ENCODE measurements around the gene CTNNA3.

The CTNNA3 gene

DNA sequence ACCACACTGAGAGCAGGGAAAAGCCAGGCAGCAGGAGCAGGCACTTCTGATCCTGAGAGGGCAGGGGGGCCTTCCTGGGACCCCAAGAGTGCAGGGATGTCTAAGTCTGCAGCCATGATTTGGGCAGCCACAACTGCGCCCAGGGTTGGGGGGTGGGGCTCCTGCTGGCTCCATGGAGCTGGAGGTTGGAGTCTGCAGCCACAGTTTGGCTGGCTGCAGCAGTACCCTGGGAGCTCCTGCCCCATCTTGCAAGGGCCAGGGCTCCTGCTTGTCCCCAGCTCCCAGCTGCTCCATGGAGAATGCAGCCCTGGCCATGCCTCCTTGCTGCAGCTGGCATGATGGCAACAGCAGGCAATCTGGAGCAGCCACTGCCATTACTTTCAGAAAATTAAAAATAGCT is 1449.8 kb downstream of the CTNNA3 start:
- DNase-seq: no peak

GRCh38 chr10:66244953-66245352 is 1451.0 kb downstream of the CTNNA3 start:
- no peak for DNase-seq

GRCh38 chr10:66242885-66243284 is 1453.1 kb downstream of the CTNNA3 start:
- DNase-seq: no peak

- DNase-seq: no peak
Observed at GRCh38 chr10:66239062-66239461, 1456.9 kb downstream of the CTNNA3 start.

DNA sequence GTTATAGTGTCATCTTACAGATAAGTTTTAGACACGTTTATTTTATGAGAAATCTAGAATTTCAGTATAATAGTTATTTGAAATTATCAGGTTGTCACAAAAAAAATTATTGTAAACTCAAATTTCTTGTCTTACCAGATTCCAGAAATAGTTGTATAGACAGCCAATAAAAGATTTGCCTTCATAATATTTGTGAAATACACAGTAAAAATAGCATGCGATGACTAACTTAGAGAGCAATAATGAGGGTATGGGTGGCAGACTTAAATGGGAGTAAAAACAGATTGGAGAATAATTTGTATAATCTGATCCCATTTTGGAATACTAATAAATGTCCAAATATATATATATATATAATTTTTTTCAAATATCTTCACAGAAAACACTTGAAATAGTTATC is 1457.7 kb downstream of the CTNNA3 start:
- no peak for DNase-seq

- no peak for DNase-seq
Observed at GRCh38 chr10:66234872-66235271, 1461.1 kb downstream of the CTNNA3 start.

- DNase-seq: no peak
Observed at GRCh38 chr10:66228887-66229286, 1467.1 kb downstream of the CTNNA3 start.

GRCh38 chr10:66223656-66224055 is 1472.3 kb downstream of the CTNNA3 start:
- no peak for DNase-seq

DNA sequence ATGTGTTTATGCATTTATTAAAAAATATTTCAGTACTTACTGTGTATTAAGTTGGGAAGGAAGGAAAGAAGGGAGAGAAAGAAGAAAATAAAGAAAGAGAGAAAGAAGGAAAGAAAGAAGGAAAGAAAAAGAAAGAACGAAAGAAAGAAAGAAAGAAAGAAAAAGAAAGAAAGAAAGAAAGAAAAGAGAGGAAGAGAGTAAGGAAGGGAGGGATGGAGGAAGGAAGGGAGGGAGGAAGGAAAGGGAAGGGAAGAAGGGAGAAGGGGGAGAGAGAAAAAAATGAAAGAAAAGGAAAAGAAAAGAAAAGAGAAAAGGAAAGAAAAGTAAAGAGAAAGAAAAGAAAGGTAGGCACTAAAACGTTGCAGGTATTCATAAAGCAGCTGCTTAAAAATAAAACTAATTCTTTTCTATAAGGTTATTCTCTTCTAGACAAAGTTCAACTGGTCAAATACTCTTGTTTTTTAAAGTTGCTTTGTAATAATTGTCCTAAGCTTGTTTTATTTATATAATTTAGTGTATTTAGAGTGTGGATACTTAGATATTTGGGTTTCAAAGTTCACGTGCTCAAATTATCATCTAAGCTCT is 1473.4 kb downstream of the CTNNA3 start:
- no peak for DNase-seq

GRCh38 chr10:66218981-66219587 is 1476.9 kb downstream of the CTNNA3 start:
- no peak for DNase-seq

DNA sequence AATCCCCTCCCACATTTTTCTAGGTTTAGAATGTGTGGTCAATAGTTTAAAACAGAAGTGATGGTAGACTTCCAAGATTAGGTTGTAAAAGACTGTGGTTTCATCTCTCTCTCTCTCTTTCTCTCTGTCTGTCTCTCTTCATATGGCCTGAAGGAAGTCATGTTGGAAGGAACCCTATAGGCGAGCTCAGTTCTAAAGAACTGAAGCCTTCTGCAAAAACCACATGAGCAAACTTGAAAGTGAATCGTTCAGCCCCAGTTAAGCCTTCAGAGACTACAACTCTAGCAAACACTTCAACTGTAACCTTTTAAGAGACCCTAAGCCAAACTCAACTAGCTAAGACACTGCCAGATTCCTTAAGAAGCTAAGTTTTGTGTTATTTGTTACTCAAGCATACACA is 1477.7 kb downstream of the CTNNA3 start:
- DNase-seq: no peak

DNA sequence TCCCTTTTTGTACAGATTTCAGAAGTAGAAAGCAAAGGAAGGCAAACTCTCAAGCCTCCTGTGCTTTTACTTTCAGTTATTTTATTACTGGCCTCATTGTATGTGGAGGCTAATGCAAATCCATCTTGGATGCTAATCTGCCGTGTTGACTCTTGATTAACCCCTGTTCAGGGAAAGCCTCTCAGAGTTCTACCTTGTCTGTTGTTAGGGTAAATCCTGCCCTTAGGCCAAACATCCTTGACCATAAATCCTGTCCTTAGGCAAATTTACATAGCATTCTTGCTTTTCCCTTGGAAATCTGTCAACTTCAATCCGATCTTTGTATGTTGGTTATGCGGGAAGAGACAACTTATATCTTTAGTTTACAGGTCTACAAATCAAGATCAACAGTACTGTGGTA is 1480.1 kb downstream of the CTNNA3 start:
- DNase-seq: no peak

DNA sequence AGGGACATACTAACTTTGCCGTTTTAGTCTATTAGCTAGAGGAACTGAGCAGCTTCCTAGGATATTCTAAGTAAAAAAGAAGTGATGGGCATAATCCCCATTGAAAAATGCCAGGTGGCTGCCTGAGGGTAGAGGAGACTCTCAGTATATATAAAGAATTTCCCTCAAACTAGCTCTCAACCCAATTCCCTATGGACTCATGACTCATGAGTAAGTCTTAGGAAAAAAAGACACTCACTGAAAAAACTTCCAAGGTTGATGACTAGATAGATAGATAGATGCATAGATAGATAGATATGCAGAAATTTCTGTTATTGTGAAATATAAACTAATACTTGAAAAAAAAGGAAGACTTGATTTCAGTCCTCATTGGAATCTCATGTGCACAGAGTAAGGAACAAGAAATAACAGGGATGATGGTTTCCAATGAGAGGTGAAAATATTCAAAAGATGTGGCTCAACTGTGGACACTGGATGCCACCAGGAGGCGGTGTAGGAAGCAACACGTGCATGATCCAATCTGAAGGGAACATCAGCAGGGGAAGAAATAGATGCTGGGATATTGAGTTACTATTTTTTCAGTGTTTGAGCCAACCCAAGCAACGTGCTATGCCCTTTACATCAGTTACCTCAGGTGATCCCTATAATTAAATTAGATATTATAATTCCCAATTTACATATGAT is 1481.1 kb downstream of the CTNNA3 start:
- DNase-seq: no peak

DNA sequence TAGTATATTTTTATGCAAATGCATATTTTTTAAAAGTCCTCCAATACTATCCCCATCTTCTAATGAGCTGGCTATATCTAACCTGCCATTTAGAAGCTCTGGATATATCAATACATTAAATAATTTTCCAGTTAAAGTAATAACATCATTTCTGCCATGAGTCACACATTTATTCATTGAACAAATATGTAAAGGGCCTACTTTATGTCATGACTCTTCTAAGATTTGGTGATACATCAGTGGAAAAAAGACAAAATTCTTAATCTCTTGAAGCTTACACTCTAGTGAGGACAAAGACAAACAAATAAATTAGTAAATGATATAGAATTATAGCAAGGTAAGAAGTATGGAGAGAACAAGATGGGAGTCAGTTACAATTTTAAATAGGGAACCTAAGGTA is 1487.0 kb downstream of the CTNNA3 start:
- no peak for DNase-seq

GRCh38 chr10:66204838-66205237 is 1491.2 kb downstream of the CTNNA3 start:
- no peak for DNase-seq

DNA sequence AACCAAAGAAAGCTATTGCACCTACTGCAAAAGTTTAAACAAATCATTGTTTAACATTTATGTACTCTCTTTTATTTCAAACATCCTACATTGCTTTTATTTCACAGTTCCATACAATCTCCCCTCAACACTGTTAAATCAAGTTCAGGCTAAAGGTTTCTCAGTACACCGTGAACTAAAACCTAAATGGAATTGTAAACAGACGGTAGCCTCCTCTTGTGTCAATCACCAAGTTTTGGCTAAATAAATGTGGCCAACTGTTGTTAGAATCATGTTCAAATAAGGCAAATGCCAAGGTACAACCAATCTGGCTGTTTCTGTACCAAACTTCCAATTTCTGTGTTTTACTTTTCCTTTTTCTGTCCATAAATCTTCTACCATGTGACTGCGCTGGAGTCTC is 1493.9 kb downstream of the CTNNA3 start:
- DNase-seq: no peak

GRCh38 chr10:66192162-66192831 is 1503.7 kb downstream of the CTNNA3 start:
- DNase-seq: no peak

GRCh38 chr10:66190413-66190812 is 1505.6 kb downstream of the CTNNA3 start:
- no peak for DNase-seq

- no peak for DNase-seq
Observed at GRCh38 chr10:66189271-66189670, 1506.7 kb downstream of the CTNNA3 start.

- DNase-seq: no peak
Observed at GRCh38 chr10:66187053-66187733, 1508.8 kb downstream of the CTNNA3 start.

GRCh38 chr10:66183028-66183427 is 1513.0 kb downstream of the CTNNA3 start:
- DNase-seq: no peak

DNA sequence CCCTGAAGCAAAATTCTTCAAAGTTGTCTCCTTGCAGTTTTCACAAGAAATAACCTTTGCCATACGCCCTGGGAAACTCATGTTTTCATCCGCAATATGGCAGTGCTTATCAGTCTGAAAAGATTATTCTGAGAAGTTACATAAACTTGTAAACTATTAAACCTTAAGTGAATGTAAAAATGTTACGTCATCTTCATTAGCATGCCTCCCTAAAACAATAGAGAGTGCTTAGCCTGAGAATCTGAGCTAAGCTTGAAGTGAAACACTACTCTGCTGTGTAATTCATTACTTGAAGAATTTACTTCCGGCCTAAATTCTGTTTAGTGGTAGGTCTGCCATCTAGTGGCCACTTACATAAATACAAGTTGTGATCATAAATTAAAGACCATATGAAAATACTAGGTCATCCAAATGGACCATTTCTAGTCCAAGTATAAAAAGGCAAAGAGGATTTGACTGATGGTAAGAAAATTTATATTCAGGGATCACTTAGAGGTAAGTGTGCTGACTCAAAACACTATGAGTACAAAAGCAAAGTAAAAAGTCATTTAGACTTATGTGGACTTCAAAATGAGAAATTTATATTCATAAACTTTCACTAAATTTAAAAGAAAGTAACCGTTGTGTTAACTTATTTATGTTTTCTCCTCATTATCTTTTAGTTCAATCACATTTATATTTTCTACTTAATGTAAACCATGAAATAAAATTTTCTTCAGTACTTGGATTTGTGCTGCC is 1515.2 kb downstream of the CTNNA3 start:
- no peak for DNase-seq

DNA sequence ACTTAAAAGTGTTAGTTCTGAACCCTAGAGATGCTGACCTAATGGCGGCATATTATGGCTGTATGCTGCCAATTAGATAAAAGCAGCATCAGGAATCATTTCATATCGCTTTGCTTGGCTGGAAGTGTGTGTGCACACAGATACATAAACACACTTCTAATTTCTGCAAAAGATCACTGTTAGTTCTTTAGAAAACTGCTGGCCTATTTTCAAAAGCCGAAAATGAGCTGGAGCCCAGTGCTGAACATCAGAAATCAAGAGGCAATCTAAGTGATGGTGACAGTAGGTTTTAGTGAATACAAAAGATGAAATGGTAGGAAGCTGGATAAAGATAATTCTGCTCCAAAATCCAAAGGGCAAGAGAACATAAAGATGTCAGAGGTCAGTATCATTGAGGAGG is 1516.0 kb downstream of the CTNNA3 start:
- DNase-seq: no peak
